Pulmonary artery endothelial cell (primary cell): Measurements from ENCODE around the gene MAMLD1. TPM values are rescaled to one million over a fixed set of nuclear protein-coding genes. Genes with fewer than 3 reads are reported as not detected.

Source experiments
- total RNA-seq: library from RNA; depleted of rRNA; stranded (reverse); fragments of >200 nt; gene quantifications from 2 replicates; pipeline ENCODE4 v1.2.3, GENCODE V29; 2014

The MAMLD1 gene
- total RNA-seq, 1 donor from 2014 or later, result 0.79 TPM

Other genes with a start within 250 kb of the MAMLD1 start
- 10.2 and 18.9 TPM in 2 replicates for gene MTM1, start 205.3 kb downstream of the MAMLD1 start, total RNA-seq